Retinal pigment epithelial cell (primary cell): ENCODE measurements around the gene ANKRD13D.

Source experiments
- DNase-seq: peaks from one replicate; pipeline ENCODE4 v3.0.0-alpha.2; 2010; ENCODE audit warnings: low read depth
- H3K4me3 ChIP-seq: 2 replicates; pipeline ENCODE4 v1.5.1; 2011; ENCODE audit warnings: mild to moderate bottlenecking, low read length, control low read depth, moderate library complexity
- TF ChIP-seq, protein P1 (sequence below): conservative IDR thresholded peaks from 2 replicates; pipeline ENCODE4 v1.5.1; 2011; ENCODE audit warnings: low read depth, low read length, control low read depth, inconsistent platforms

ANKRD13D gene

GRCh38 chr11:67302571-67303131, 13.5 kb downstream of the ANKRD13D start:
- TF ChIP-seq, protein P1, sequence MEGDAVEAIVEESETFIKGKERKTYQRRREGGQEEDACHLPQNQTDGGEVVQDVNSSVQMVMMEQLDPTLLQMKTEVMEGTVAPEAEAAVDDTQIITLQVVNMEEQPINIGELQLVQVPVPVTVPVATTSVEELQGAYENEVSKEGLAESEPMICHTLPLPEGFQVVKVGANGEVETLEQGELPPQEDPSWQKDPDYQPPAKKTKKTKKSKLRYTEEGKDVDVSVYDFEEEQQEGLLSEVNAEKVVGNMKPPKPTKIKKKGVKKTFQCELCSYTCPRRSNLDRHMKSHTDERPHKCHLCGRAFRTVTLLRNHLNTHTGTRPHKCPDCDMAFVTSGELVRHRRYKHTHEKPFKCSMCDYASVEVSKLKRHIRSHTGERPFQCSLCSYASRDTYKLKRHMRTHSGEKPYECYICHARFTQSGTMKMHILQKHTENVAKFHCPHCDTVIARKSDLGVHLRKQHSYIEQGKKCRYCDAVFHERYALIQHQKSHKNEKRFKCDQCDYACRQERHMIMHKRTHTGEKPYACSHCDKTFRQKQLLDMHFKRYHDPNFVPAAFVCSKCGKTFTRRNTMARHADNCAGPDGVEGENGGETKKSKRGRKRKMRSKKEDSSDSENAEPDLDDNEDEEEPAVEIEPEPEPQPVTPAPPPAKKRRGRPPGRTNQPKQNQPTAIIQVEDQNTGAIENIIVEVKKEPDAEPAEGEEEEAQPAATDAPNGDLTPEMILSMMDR: no peak
- DNase-seq: no peak
- peak overlapping the region; percentile 69 for H3K4me3 ChIP-seq

GRCh38 chr11:67303132-67303834, 14.2 kb downstream of the ANKRD13D start, which contains the start of gene SSH3:
TSS of gene SSH3 (plus strand) at chr11:67303530. CDS start at chr11:67303626, 96 bp downstream.
- no peak for DNase-seq
- TF ChIP-seq, protein P1: no peak
- H3K4me3 ChIP-seq: peak within 1 kb of the TSS; percentile 69

GRCh38 chr11:67303835-67304411, 14.8 kb downstream of the ANKRD13D start:
- no peak for DNase-seq
- TF ChIP-seq, protein P1: no peak
- peak overlapping the region; percentile 69 for H3K4me3 ChIP-seq

- peak overlapping the region; percentile 69 for H3K4me3 ChIP-seq
- TF ChIP-seq, protein P1: no peak
- no peak for DNase-seq
Observed at GRCh38 chr11:67304511-67305113, 15.5 kb downstream of the ANKRD13D start.

DNA sequence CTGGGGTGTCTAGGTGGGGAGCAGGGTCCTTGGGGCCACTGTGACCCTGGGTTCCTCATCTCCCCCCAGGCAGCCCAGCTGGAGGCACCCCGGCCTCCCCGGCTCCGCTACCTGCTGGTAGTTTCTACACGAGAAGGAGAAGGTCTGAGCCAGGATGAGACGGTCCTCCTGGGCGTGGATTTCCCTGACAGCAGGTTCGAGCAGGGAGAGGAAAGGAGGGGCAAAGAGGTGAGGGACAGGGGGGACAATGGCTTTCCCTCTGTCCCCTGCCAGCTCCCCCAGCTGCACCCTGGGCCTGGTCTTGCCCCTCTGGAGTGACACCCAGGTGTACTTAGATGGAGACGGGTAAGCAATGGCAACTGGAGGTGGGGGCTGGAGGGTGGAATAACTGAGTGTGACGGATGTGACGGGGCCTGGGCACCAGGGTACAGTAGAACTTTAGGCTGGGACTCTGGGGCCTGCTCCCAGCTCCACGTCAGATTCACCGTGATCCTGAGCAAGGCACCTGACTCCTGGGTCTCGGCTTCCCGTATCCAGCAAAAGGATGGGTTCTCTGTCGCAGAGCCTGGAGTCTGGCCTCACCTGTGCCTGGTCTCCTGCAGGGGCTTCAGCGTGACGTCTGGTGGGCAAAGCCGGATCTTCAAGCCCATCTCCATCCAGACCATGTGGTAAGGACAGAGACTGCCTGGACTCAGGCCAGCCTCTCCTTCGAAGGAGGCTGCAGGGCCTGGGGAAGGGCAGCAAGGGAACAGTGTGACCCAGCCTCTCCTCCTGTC, 17.9 kb downstream of the ANKRD13D start:
- H3K4me3 ChIP-seq: no peak overlapping the region
- no peak for DNase-seq
- TF ChIP-seq, protein P1: no peak

DNA sequence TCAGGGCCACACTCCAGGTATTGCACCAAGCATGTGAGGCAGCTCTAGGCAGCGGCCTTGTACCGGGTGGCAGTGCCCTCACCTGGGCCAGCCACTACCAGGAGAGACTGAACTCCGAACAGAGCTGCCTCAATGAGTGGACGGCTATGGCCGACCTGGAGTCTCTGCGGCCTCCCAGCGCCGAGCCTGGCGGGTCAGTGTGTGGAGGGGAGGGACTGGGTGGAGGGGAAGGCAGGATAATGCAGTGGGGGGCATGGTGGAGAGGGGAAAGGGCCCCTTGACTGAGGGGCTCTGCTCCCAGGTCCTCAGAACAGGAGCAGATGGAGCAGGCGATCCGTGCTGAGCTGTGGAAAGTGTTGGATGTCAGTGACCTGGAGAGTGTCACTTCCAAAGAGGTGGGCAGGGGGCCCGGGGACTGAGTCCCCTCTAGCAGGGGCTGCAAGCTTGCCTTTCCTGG, 18.5 kb downstream of the ANKRD13D start:
- no peak for DNase-seq
- TF ChIP-seq, protein P1: no peak

More for the DNA sequence above, 18.5 kb downstream of the ANKRD13D start:
- no peak overlapping the region for H3K4me3 ChIP-seq
